Sigmoid colon (tissue), 4 donors: ENCODE measurements around the gene STYXL2.

Experiments
- POLR2A ChIP-seq, 2 donors: fragments of 450-650 bp; IDR thresholded peaks; one replicate each; pipeline ENCODE4 v1.6.1; 2016; ENCODE audit warnings: antibody characterized with exemption in 2 of 2, mild to moderate bottlenecking in 2 of 2, moderate library complexity in 2 of 2
- POLR2AphosphoS5 ChIP-seq, 4 donors: sonication (generic); formaldehyde crosslinking; IDR thresholded peaks; one replicate each; pipeline ENCODE4 v1.6.1; 2017; ENCODE audit warnings: antibody characterized with exemption in 4 of 4
- TF ChIP-seq, protein P1 (sequence below), 4 experiments: fragments of 450-650 bp in 3 of 4; fragments of 200-600 bp in 1 of 4; IDR thresholded peaks; one replicate each; pipeline ENCODE4 v1.5.1; 2016 to 2019; ENCODE audit warnings: antibody characterized with exemption in 4 of 4, mild to moderate bottlenecking in 3 of 4, moderate library complexity in 2 of 4

DNA sequence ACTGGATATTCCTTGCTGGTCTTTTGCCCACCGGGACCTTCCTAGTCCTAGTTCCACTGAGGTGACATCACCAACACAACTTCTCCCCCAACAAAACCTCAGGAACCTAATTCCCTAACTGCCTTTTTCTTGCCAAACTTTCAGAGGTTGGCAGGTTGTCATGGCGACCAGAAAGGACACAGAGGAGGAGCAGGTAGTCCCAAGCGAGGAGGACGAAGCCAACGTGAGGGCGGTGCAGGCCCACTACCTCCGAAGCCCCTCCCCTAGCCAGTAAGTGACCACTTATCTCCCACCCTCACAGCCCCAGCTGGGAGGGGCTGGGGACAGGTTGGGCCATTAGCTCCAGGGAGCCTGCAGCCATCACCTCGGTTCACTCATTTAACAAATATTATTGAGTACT lies 815 bp downstream of the STYXL2 start:
- TF ChIP-seq POLR2AphosphoS5 (IDR thresholded peaks at IDR 0.05) (no peak), POLR2A (IDR thresholded peaks at IDR 0.05) (no peak)
- TF ChIP-seq, protein P1, sequence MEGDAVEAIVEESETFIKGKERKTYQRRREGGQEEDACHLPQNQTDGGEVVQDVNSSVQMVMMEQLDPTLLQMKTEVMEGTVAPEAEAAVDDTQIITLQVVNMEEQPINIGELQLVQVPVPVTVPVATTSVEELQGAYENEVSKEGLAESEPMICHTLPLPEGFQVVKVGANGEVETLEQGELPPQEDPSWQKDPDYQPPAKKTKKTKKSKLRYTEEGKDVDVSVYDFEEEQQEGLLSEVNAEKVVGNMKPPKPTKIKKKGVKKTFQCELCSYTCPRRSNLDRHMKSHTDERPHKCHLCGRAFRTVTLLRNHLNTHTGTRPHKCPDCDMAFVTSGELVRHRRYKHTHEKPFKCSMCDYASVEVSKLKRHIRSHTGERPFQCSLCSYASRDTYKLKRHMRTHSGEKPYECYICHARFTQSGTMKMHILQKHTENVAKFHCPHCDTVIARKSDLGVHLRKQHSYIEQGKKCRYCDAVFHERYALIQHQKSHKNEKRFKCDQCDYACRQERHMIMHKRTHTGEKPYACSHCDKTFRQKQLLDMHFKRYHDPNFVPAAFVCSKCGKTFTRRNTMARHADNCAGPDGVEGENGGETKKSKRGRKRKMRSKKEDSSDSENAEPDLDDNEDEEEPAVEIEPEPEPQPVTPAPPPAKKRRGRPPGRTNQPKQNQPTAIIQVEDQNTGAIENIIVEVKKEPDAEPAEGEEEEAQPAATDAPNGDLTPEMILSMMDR (IDR thresholded peaks at IDR 0.05): no peak
